Activated CD4-positive, alpha-beta T cell treated with anti-CD3 and anti-CD28 coated beads for 36 hours (primary cell): ENCODE measurements around the gene FAAP100. TPM values are rescaled to one million over a fixed set of nuclear protein-coding genes. Genes with fewer than 3 reads are reported as not detected.

Experiments used
- ATAC-seq: fragments of 200-7000 bp; cut with Tn5 transposase; one replicate; pipeline ENCODE4 v1.10.0; 2021; ENCODE audit warnings: mild to moderate bottlenecking, moderate library complexity
- CTCF ChIA-PET: fragments of 350-600 bp; sonication (Branson Sonifier 250); formaldehyde crosslinking; loops from one replicate; lab custom pipeline; 2021; ENCODE audit warnings: antibody characterized with exemption; lab: Charles Lee
- POLR2A ChIA-PET: fragments of 350-600 bp; sonication (Branson Sonifier 250); formaldehyde crosslinking; loops from one replicate; lab custom pipeline; 2021; ENCODE audit warnings: antibody characterized with exemption, inconsistent platforms; lab: Charles Lee
- DNase-seq: peaks from one replicate; pipeline ENCODE4 v3.0.0-alpha.2; 2020
- H3K27ac Mint-ChIP-seq: one replicate; pipeline ENCODE4 v1.8.0; 2021; ENCODE audit warnings: mixed read lengths
- H3K27me3 Mint-ChIP-seq: one replicate; pipeline ENCODE4 v1.8.0; 2021; ENCODE audit warnings: mixed read lengths
- H3K36me3 Mint-ChIP-seq: one replicate; pipeline ENCODE4 v1.8.0; 2021; ENCODE audit warnings: low read depth, mixed read lengths
- H3K4me1 Mint-ChIP-seq: one replicate; pipeline ENCODE4 v1.8.0; 2021; ENCODE audit warnings: mixed read lengths
- H3K4me3 Mint-ChIP-seq: one replicate; pipeline ENCODE4 v1.8.0; 2021; ENCODE audit warnings: mild to moderate bottlenecking, moderate library complexity, mixed read lengths
- H3K9me3 Mint-ChIP-seq: one replicate; pipeline ENCODE4 v1.8.0; 2021; ENCODE audit warnings: low read depth, mixed read lengths
- intact Hi-C, 2 experiments: fragments of 100-400 bp; cut with DNase I in 1 of 2; cut with micrococcal nuclease in 1 of 2; formaldehyde crosslinking; loops; one replicate each; pipeline versions ENCODE4 v1.14.2 to v1.15.1; 2022 to 2024; cut with DNase I, micrococcal nuclease
- total RNA-seq, 2 experiments: library from RNA; stranded (reverse); gene quantifications; one replicate each; pipeline ENCODE4 v1.2.3, GENCODE V29; 2021

Gene FAAP100
- total RNA-seq, 2 experiments from 2014 or later, result 30.4 to 39.3 TPM

DNA sequence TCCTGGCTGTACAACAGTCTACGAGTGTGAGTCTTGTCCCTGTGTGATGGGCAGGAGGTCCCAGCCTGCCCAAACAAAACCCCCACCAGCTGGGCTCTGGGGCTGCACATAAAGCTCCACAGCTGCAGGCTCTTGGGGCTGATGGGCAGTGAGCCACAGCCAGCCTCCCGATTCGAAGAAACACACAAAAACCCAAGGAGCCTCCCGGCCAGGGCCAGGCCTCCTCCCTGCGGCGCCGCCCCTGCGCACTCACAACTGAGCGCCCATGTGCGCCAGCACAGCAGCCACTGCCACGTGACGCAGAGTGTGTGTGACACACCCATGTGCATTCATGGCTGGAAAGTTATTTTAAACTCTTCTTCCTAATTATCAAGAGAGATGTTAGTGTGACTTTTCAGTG lies 30.6 kb upstream of the FAAP100 start:
- H3K27me3 Mint-ChIP-seq, result no peaks in the 10 kb centered on the region
- no peak for DNase-seq
- ChIA-PET CTCF (interaction anchor here (4.1 kb wide), 1 partner anchor 18 kb away, joined by 18 read pairs; no protein-coding TSS in a partner anchor), POLR2A (no interaction called here)
- H3K4me1 Mint-ChIP-seq, result peaks cover 20% of the 10 kb centered on the region
- H3K9me3 Mint-ChIP-seq, result no peaks in the 10 kb centered on the region
- no peak overlapping the region for H3K27ac Mint-ChIP-seq
- ATAC-seq, result no peak
- intact Hi-C loops, result no loop called here
- peaks cover 51% of the 10 kb centered on the region for H3K36me3 Mint-ChIP-seq
- no peak overlapping the region for H3K4me3 Mint-ChIP-seq

DNA sequence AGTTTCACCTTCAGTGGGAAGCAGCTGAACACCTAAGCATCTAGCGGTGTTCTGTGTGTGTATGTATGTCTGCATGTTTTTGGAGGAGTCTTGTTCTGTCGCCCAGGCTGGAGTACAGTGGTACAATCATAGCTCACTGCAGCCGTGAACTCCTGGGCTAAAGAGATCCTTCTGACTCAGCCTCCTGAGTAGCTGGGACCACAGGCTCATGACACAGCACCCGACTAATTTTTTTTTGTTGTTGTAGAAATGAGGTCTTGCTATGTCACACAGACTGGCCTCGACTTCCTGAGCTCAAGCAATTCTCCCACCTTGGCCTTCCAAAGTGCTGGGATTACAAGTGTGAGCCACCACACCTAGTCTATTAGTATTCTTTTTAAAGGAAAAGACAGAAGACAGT lies 30.2 kb upstream of the FAAP100 start:
- POLR2A ChIA-PET, result no interaction called here
- Mint-ChIP-seq H3K36me3 (peaks cover 55% of the 10 kb centered on the region), H3K27ac (no peak overlapping the region), H3K27me3 (no peaks in the 10 kb centered on the region), H3K4me3 (no peak overlapping the region), H3K9me3 (no peaks in the 10 kb centered on the region), H3K4me1 (peaks cover 20% of the 10 kb centered on the region)
- ATAC-seq (no peak), DNase-seq (no peak)
- CTCF ChIA-PET, result interaction anchor here (0.6 to 4.1 kb wide), 2 partner anchors 19 to 24 kb away, joined by 4 to 18 read pairs; no protein-coding TSS in a partner anchor
- intact Hi-C loops, result no loop called here

DNA sequence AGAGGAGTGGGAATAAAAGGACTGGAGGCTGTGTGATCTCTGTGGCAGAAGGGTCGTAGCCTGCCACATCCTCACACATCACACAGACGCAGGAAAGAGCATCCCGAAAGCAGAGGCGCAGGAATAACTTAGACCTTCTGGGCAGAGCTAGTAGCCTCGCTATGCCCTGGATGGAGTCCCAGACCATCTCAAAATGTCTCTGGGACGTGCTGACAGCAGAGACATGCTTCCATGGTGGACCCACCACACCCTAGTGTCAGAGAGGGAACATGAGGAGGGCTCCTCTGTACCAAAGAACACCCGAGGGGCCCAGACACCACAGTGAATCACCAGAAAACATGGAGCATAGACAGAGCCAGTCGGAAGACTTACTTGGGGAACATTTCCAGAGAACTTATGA lies 29.6 kb upstream of the FAAP100 start:
- intact Hi-C loops, result no loop called here
- no peak overlapping the region for H3K4me3 Mint-ChIP-seq
- no peak overlapping the region for H3K27ac Mint-ChIP-seq
- ATAC-seq, result no peak
- peaks cover 20% of the 10 kb centered on the region for H3K4me1 Mint-ChIP-seq
- ChIA-PET POLR2A (no interaction called here), CTCF (interaction anchor here (0.6 to 4.1 kb wide), 2 partner anchors 19 to 24 kb away, joined by 4 to 18 read pairs; no protein-coding TSS in a partner anchor)
- peaks cover 53% of the 10 kb centered on the region for H3K36me3 Mint-ChIP-seq
- no peak for DNase-seq
- no peaks in the 10 kb centered on the region for H3K27me3 Mint-ChIP-seq
- H3K9me3 Mint-ChIP-seq, result no peaks in the 10 kb centered on the region

DNA sequence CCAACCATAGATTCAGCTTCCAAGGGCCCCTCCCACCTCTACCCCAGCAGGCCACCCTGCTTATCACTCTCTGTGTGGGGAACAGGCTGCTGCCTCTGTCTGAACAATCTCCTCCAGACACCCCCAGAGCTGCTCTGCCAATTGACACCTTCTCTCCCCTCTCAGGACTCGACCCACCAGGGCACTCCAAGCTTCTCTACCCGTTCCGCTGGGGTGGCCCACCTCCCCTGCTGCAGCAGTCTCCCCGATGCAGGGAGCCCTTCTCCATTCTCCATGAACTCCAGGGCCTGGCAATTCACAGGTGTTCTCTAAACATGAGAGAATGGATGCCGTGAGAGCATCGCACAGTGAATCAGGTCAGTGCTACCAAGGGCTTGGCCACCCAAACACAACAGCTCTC lies 28.3 kb upstream of the FAAP100 start:
- DNase-seq (no peak), ATAC-seq (no peak)
- Mint-ChIP-seq H3K27me3 (no peaks in the 10 kb centered on the region), H3K36me3 (peaks cover 51% of the 10 kb centered on the region), H3K4me1 (peaks cover 20% of the 10 kb centered on the region), H3K9me3 (no peaks in the 10 kb centered on the region), H3K27ac (no peak overlapping the region), H3K4me3 (no peak overlapping the region)
- CTCF ChIA-PET, result interaction anchor here (0.7 to 4.1 kb wide), 2 partner anchors 21 to 74 kb away, joined by 3 to 18 read pairs; no protein-coding TSS in a partner anchor
- POLR2A ChIA-PET, result no interaction called here
- intact Hi-C loops, result no loop called here

DNA sequence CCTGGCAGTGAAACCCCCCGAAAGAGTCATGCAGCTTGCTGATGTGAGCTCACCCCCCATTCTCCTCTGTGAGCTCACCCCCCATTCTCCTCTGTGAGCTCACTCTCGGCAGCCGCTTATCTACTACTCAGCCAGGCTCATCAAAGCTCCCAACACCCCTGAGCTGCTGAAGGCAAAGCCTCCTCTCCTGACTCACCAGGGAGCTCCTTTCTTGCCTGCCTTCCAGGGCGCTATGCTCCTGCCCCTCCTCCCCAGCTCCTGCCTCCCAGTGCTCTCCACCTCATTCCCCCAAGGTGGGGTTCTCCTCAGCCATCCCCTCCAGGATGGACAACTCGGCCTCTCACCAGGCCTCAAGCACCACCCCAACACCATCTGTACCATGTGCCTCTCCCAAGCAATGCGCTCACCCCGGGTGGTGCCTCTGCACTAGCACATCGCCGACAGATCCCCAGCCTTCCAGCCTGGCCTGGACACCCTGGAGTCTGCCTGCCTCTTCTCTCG lies 27.7 kb upstream of the FAAP100 start:
- Mint-ChIP-seq H3K4me1 (peaks cover 20% of the 10 kb centered on the region), H3K4me3 (no peak overlapping the region), H3K27me3 (no peaks in the 10 kb centered on the region), H3K27ac (no peak overlapping the region), H3K9me3 (no peaks in the 10 kb centered on the region), H3K36me3 (peaks cover 51% of the 10 kb centered on the region)
- ATAC-seq (no peak), DNase-seq (no peak)
- intact Hi-C loops, result no loop called here
- CTCF ChIA-PET, result interaction anchor here (0.6 to 4.1 kb wide), 3 partner anchors 12 to 263 kb away, joined by 3 to 18 read pairs (median 4); no protein-coding TSS in a partner anchor
- POLR2A ChIA-PET, result no interaction called here

DNA sequence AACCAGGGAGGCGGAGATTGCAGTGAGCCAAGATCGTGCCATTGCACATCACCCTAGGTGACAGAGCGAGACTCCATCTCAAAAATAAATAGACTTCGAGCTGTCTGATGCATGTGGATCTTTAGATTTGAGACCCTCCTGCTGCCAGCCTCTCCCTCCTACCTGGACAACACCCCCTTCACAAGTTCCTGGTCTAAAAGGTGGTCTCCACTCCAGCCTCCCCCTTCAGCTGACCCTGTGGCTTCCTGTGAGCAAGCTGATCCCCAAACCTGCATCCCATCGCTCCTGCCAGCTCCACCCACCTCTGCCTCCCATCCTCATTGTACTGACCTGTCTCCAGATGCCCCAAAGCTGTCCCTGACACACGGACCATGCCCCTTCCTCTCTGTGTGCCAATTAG lies 27.1 kb upstream of the FAAP100 start:
- intact Hi-C loops, result no loop called here
- POLR2A ChIA-PET, result no interaction called here

DNA sequence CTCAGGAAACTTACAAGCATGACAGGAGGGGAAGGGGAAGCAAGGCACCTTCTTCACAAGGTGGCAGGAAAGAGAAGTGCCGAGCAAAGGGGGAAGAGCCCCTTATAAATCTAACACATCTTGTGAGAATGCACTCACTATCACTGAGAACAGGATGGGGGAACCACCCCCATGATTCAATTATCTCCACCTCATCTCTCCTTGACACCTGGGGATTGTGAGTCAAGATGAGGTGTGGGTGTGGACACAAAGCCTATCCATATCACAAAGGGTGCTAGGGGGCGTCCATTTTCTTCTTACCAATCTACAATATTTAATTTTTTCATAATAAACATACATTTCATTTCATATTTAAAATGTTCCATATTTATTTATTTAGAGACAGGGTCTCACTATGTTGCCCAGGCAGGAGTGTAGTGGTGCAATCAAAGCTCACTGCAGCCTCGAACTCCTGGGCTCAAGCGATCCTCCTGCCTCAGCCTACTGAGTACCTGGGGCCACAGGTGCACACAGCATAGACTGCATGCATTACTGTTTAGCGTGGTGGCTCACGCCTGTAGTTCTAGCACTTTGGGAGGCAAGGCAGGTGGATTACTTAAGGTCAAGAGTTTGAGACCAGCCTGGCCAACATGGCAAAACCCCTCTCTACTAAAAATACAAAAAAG lies 26.5 kb upstream of the FAAP100 start:
- H3K4me1 Mint-ChIP-seq, result peaks cover 20% of the 10 kb centered on the region
- peak; percentile 38 for DNase-seq
- intact Hi-C loops, result no loop called here
- H3K27ac Mint-ChIP-seq, result peak overlapping the region; percentile 19
- H3K27me3 Mint-ChIP-seq, result no peaks in the 10 kb centered on the region
- no peaks in the 10 kb centered on the region for H3K9me3 Mint-ChIP-seq
- H3K36me3 Mint-ChIP-seq, result peaks cover 46% of the 10 kb centered on the region
- ChIA-PET CTCF (interaction anchor here (4.1 kb wide), 1 partner anchor 22 kb away, joined by 18 read pairs; no protein-coding TSS in a partner anchor), POLR2A (no interaction called here)
- no peak overlapping the region for H3K4me3 Mint-ChIP-seq
- peak; percentile 96 for ATAC-seq

More for the DNA sequence above, 27.1 kb upstream of the FAAP100 start:
- DNase-seq (no peak), ATAC-seq (no peak)
- Mint-ChIP-seq H3K27me3 (no peaks in the 10 kb centered on the region), H3K27ac (no peak overlapping the region), H3K4me3 (no peak overlapping the region), H3K9me3 (no peaks in the 10 kb centered on the region), H3K36me3 (peaks cover 48% of the 10 kb centered on the region), H3K4me1 (peaks cover 20% of the 10 kb centered on the region)
- CTCF ChIA-PET, result interaction anchor here (0.6 to 4.1 kb wide), 3 partner anchors 12 to 263 kb away, joined by 3 to 18 read pairs (median 4); no protein-coding TSS in a partner anchor

DNA sequence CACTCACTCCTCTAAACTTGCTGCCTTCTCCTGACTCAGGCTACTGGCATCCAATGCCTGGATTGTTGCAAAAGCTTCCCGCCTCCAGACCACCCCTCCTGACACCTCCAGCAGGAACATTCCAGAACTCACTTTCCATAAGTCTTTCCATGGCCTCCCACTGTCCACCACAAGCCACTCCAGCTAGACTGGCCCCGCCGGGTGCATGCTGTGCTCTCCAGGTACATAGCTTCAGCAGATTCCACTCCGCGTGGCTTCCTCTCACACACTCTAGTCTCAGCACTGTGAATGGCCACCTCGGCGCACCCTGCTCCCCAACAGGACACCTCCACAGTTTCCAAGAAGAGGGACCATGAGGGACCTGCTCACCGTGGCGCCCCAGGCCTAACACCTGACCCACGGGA lies 25.9 kb upstream of the FAAP100 start:
- Mint-ChIP-seq H3K9me3 (no peaks in the 10 kb centered on the region), H3K4me1 (peaks cover 20% of the 10 kb centered on the region), H3K4me3 (no peak overlapping the region), H3K27ac (peak overlapping the region; percentile 38), H3K36me3 (peaks cover 43% of the 10 kb centered on the region), H3K27me3 (no peaks in the 10 kb centered on the region)
- POLR2A ChIA-PET, result no interaction called here
- intact Hi-C loops, result no loop called here
- CTCF ChIA-PET, result no interaction called here
- DNase-seq, result no peak
- no peak for ATAC-seq

DNA sequence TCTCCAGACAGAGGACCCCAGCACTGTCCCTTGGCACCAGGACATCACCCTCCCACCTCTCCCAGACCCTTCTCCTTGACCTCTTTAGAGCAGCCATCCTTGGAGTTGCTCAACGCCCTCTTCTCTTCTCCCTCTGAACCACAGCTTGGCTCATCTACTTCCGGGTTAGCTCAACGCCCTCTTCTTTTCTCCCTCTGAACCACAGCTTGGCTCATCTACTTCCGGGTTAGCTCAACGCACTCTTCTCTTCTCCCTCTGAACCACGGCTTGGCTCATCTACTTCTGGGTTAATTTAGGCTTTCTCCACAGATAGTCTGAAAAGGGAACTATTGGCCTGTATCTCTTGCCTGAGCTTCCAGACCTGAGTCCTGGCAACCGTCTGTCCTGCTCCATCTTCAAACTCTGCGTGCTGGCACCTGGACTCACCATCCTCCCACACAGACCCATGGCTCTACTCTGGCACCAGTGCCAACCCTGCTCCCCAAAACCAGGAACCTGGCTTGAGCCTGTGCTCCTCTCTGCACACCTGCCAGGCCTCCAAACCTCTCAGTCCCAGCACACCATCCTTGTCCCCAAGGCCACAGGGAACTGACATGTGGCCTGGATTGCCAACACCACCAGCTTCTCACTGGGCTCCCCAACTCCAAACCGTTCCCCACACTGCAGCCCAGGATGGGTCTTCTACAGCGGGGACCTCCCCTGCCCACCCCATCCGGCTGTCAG lies 25.3 kb upstream of the FAAP100 start:
- Mint-ChIP-seq H3K27ac (peak overlapping the region; percentile 38), H3K4me1 (peaks cover 20% of the 10 kb centered on the region), H3K9me3 (no peaks in the 10 kb centered on the region), H3K27me3 (no peaks in the 10 kb centered on the region), H3K4me3 (no peak overlapping the region), H3K36me3 (peaks cover 46% of the 10 kb centered on the region)
- ChIA-PET CTCF (no interaction called here), POLR2A (interaction anchor here (1.3 kb wide), 1 partner anchor 264 kb away, joined by 3 read pairs; no protein-coding TSS in a partner anchor)
- intact Hi-C loops, result no loop called here
- ATAC-seq (no peak), DNase-seq (no peak)

DNA sequence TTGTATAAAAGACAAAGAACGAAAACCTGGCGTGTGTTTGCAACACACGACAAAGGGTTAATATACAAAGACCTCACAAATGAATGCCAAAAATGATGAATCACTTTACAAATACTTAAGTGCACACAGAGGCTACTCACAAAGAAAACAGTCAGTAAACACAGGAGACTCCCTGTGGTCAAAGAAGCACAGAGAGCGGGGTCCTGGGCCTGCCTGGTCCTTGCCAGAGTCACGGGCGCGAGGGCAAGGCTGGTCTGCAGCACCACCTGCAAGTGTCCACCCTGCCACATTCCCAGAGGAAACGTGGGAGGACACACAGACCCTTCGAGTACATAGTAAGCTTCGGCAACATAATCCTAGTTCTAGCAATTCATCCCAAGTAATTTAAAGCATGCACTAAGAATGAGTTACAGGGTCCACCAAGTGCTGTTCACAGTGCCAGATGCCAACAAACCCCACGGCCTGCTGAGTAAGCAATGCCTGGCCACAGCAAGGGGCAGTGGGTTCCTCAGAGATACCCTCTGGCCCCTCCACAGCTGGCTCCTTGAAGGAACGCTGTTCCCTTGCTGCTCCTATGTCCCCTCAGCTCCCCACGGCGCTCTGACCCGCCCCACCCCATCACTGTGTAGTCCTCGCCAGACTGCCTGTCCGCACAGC lies 24.6 kb upstream of the FAAP100 start:
- Mint-ChIP-seq H3K27ac (no peak overlapping the region), H3K9me3 (no peaks in the 10 kb centered on the region), H3K36me3 (peaks cover 44% of the 10 kb centered on the region), H3K4me1 (peaks cover 20% of the 10 kb centered on the region), H3K4me3 (no peak overlapping the region), H3K27me3 (no peaks in the 10 kb centered on the region)
- ATAC-seq, result no peak
- intact Hi-C loops, result no loop called here
- DNase-seq, result no peak
- POLR2A ChIA-PET, result interaction anchor here (1.3 kb wide), 1 partner anchor 264 kb away, joined by 3 read pairs; no protein-coding TSS in a partner anchor
- CTCF ChIA-PET, result no interaction called here

DNA sequence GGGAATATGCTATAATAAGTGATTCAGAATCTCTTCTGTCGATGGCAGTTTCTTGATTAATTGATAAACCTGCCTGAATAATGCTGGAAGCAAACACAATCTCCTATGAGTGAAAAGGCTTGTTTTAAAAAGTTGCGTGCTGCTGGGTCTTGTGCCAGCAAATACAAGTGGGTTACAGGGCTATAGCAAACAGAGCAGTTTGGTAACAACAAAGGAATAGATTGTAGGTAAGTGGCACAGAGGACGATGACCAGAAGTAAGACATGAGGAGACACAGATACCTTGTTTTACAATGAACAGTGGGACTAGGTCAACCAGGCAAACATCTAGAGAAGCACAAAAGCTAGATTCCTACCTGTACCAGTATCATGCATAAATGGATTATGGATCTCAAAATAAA lies 23.7 kb upstream of the FAAP100 start:
- DNase-seq, result no peak
- H3K27ac Mint-ChIP-seq, result no peak overlapping the region
- no peaks in the 10 kb centered on the region for H3K9me3 Mint-ChIP-seq
- peaks cover 20% of the 10 kb centered on the region for H3K4me1 Mint-ChIP-seq
- intact Hi-C loops, result no loop called here
- ChIA-PET CTCF (no interaction called here), POLR2A (no interaction called here)
- no peak overlapping the region for H3K4me3 Mint-ChIP-seq
- H3K36me3 Mint-ChIP-seq, result peaks cover 45% of the 10 kb centered on the region
- no peaks in the 10 kb centered on the region for H3K27me3 Mint-ChIP-seq
- no peak for ATAC-seq
